Lower lobe of right lung (tissue), 2 donors: Measurements from ENCODE around the gene DIPK1B. TPM values are rescaled to one million over a fixed set of nuclear protein-coding genes. Genes with fewer than 3 reads are reported as not detected.
A peak's percentile ranks its signal among the peaks of the same experiment; 100 is the strongest.

ENCODE experiments used
- ATAC-seq, 2 donors: fragments of 200-7000 bp; cut with Tn5 transposase; one replicate each; pipeline ENCODE4 v1.9.1; 2020 to 2022; ENCODE audit warnings: mild to moderate bottlenecking in 2 of 2, moderate library complexity in 2 of 2
- DNase-seq: peaks from one replicate; pipeline ENCODE4 v3.0.0-alpha.2; 2020
- H3K27ac ChIP-seq: fragments of 200-600 bp; one replicate; pipeline ENCODE4 v1.8.0; 2022
- H3K27me3 ChIP-seq: fragments of 200-600 bp; one replicate; pipeline ENCODE4 v1.8.0; 2022; ENCODE audit warnings: low read depth
- H3K36me3 ChIP-seq: fragments of 200-600 bp; one replicate; pipeline ENCODE4 v1.8.0; 2022; ENCODE audit warnings: mild to moderate bottlenecking
- H3K4me1 ChIP-seq: fragments of 200-600 bp; one replicate; pipeline ENCODE4 v1.8.0; 2022
- H3K4me3 ChIP-seq: fragments of 200-600 bp; one replicate; pipeline ENCODE4 v1.8.0; 2022; ENCODE audit warnings: mild to moderate bottlenecking
- H3K9me3 ChIP-seq: fragments of 200-600 bp; one replicate; pipeline ENCODE4 v1.8.0; 2022
- intact Hi-C: fragments of 100-400 bp; cut with DNase I; formaldehyde crosslinking; loops from one replicate; pipeline ENCODE4 v1.11.0; 2022
- total RNA-seq: library from RNA; stranded (reverse); fragmentation: NEBNext Ultra II Directional; extraction: Animal tissue kit (Norgen Biotek cat#: 25700); gene quantifications from one replicate; pipeline ENCODE4 v1.2.1, GENCODE V29; 2021
- TF ChIP-seq, protein P1 (sequence below): fragments of 200-600 bp; IDR thresholded peaks from one replicate; pipeline ENCODE4 v1.8.0; 2022; ENCODE audit warnings: antibody characterized with exemption, mild to moderate bottlenecking
- donor health status: DM: no; HTN: yes; CAD: no; lungs with severe emphysema.

Gene DIPK1B
- total RNA-seq, 1 donor from 2014 or later: 15.1 TPM

GRCh38 chr9:136726118-136726517 lies 13.7 kb downstream of the DIPK1B start:
- Histone ChIP-seq H3K27me3 (no peaks in the 10 kb centered on the region), H3K27ac (peak overlapping the region; percentile 24), H3K4me3 (peak overlapping the region; percentile 93), H3K9me3 (no peaks in the 10 kb centered on the region), H3K4me1 (peaks cover 68% of the 10 kb centered on the region), H3K36me3 (peaks cover 57% of the 10 kb centered on the region)
- intact Hi-C loops: no loop called here
- DNase-seq (no peak), ATAC-seq (no peak)
- TF ChIP-seq, protein P1, sequence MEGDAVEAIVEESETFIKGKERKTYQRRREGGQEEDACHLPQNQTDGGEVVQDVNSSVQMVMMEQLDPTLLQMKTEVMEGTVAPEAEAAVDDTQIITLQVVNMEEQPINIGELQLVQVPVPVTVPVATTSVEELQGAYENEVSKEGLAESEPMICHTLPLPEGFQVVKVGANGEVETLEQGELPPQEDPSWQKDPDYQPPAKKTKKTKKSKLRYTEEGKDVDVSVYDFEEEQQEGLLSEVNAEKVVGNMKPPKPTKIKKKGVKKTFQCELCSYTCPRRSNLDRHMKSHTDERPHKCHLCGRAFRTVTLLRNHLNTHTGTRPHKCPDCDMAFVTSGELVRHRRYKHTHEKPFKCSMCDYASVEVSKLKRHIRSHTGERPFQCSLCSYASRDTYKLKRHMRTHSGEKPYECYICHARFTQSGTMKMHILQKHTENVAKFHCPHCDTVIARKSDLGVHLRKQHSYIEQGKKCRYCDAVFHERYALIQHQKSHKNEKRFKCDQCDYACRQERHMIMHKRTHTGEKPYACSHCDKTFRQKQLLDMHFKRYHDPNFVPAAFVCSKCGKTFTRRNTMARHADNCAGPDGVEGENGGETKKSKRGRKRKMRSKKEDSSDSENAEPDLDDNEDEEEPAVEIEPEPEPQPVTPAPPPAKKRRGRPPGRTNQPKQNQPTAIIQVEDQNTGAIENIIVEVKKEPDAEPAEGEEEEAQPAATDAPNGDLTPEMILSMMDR: no peak

DNA sequence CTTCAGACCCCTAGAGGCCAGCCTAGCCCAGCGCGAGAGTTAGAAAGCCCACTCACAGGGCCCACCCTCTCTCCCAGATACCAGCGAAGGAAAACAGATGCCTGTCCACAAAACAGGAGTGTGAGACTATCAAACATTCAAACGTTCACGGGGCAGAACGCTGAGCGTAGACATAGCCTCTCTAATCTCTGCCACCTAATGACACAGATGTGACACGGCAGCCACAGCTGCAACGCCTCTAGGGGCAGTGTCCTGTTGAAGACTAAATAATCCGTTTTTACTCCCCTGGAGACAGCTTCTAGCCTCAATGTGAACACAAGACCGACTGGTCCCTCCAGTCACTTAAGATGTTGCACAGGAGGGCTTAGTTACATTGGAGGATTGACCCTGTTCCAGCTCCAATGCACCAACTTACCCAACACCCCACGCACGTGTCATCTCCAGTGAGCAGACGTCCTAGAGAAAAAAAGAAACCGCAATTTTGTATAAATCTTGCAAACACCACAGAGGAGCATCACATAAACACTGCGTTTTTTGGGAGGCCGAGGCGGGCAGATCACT lies 14.3 kb downstream of the DIPK1B start:
- DNase-seq: no peak
- Histone ChIP-seq H3K27me3 (no peaks in the 10 kb centered on the region), H3K4me3 (peak overlapping the region; percentile 93), H3K9me3 (no peaks in the 10 kb centered on the region), H3K4me1 (peaks cover 62% of the 10 kb centered on the region), H3K27ac (peak overlapping the region; percentile 24), H3K36me3 (peaks cover 51% of the 10 kb centered on the region)
- TF ChIP-seq, protein P1: peak; percentile 43
- intact Hi-C loops: no loop called here
- ATAC-seq: no peak

- H3K9me3 ChIP-seq: no peaks in the 10 kb centered on the region
- peak overlapping the region; percentile 84 for H3K27ac ChIP-seq
- ATAC-seq (peak; percentile 87 to 95), DNase-seq (peak; percentile 95)
- no peaks in the 10 kb centered on the region for H3K27me3 ChIP-seq
- H3K36me3 ChIP-seq: peaks cover 37% of the 10 kb centered on the region
- peaks cover 48% of the 10 kb centered on the region for H3K4me1 ChIP-seq
- intact Hi-C loops: no loop called here
- H3K4me3 ChIP-seq: peak overlapping the region; percentile 93
- TF ChIP-seq, protein P1: peak; percentile 95
These were observed 15.7 kb downstream of the DIPK1B start for GRCh38 chr9:136728080-136728547.

GRCh38 chr9:136728548-136729123 lies 16.3 kb downstream of the DIPK1B start:
- ATAC-seq: peak; percentile 43 to 59
- H3K27ac ChIP-seq: peak overlapping the region; percentile 84
- no peaks in the 10 kb centered on the region for H3K9me3 ChIP-seq
- peaks cover 43% of the 10 kb centered on the region for H3K4me1 ChIP-seq
- peak overlapping the region; percentile 93 for H3K4me3 ChIP-seq
- peak; percentile 56 for DNase-seq
- peaks cover 32% of the 10 kb centered on the region for H3K36me3 ChIP-seq
- intact Hi-C loops: no loop called here
- H3K27me3 ChIP-seq: no peaks in the 10 kb centered on the region
- TF ChIP-seq, protein P1: no peak

- TF ChIP-seq, protein P1: no peak
- H3K27ac ChIP-seq: no peak overlapping the region
These were observed 16.8 kb downstream of the DIPK1B start for GRCh38 chr9:136729144-136729543.

More at GRCh38 chr9:136729144-136729543, 16.8 kb downstream of the DIPK1B start:
- peaks cover 38% of the 10 kb centered on the region for H3K4me1 ChIP-seq
- intact Hi-C loops: no loop called here
- H3K36me3 ChIP-seq: peaks cover 27% of the 10 kb centered on the region
- H3K9me3 ChIP-seq: no peaks in the 10 kb centered on the region
- ATAC-seq: no peak
- DNase-seq: no peak
- peak overlapping the region; percentile 93 for H3K4me3 ChIP-seq
- no peaks in the 10 kb centered on the region for H3K27me3 ChIP-seq
